Right ventricle myocardium superior (tissue), 1 donor: ENCODE results near the gene ARHGAP24. TPM values are rescaled to one million over a fixed set of nuclear protein-coding genes. Genes with fewer than 3 reads are reported as not detected.
"Not testable (repeated sequence)": the region's sequence is repeated elsewhere in the genome, so short reads cannot be mapped to it uniquely, and the experiment has no call there.

Experiments
- ATAC-seq: fragments of 200-7000 bp; cut with Tn5 transposase; one replicate; pipeline ENCODE4 v1.9.1; 2020; ENCODE audit warnings: mild to moderate bottlenecking; ENCODE audit not compliant: poor library complexity
- DNase-seq: peaks from one replicate; pipeline ENCODE4 v3.0.0-alpha.2; 2020
- intact Hi-C: fragments of 100-400 bp; cut with DNase I; formaldehyde crosslinking; loops from one replicate; pipeline ENCODE4 v1.11.2; 2022
- total RNA-seq: library from RNA; stranded (reverse); fragmentation: NEBNext Ultra II Directional; extraction: Animal tissue kit (Norgen Biotek cat#: 25700); gene quantifications from one replicate; pipeline ENCODE4 v1.2.1, GENCODE V29; 2021
- donor health status: DM: no; HTN: yes; CAD: no; lungs with severe emphysema.

Gene ARHGAP24
- total RNA-seq, 1 donor from 2014 or later = 11.1 TPM

GRCh38 chr4:85806334-85806733 lies 331.4 kb downstream of the ARHGAP24 start:
- no peak for ATAC-seq
- intact Hi-C loops = no loop called here
- no peak for DNase-seq

DNA sequence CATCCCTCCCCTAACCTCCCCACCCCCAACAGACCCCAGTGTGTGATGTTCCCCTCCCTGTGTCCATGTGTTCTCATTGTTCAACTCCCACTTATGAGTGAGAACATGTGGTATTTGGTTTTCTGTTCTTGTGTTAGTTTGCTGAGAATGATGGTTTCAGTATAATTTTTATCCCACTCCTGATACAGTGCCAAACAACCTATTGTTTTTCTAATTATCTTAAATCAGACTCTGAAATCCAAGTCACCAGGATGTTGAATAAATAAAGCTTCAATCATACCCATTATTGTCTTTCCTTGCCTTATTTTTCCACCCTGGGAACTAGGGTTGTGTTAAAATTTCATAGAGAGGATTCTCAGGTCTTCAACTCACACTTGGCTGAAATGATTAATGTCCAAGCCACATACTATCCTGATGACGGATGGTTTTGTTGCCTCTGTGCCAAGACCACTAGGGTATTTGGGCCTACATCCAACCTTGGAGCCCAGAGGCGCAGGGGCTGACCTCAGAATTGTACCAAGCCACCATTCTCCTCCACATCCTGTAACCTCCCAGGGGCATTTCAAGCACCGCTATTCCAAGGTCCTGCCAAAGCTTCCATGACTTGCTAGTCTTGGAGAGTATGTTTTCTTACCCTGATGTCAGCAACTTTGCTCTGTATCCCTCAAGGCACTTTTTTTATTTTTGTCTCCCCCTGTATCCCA lies 332.4 kb downstream of the ARHGAP24 start:
- ATAC-seq (peak; percentile 95), DNase-seq (peak; percentile 65)
- intact Hi-C loops = no loop called here

DNA sequence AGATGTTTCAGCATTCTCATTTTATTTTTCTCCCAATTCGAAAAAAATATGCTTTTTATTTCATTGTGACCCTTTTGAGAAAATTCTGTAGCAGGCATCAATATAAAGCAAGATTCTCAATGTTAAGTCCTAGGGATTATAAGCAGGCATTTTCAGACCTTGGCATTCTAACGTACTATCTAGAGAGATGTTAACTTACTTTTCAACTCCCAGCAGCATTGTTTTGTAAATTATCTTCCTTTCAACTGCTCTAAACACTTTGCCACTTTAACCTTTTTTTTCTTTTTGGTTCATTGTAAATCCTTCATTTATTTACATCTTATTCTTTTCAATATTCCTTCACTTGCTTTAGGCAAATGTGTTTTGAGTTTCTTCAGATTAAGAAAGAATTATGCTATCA lies 333.2 kb downstream of the ARHGAP24 start:
- intact Hi-C loops = no loop called here
- DNase-seq (no peak), ATAC-seq (no peak)

DNA sequence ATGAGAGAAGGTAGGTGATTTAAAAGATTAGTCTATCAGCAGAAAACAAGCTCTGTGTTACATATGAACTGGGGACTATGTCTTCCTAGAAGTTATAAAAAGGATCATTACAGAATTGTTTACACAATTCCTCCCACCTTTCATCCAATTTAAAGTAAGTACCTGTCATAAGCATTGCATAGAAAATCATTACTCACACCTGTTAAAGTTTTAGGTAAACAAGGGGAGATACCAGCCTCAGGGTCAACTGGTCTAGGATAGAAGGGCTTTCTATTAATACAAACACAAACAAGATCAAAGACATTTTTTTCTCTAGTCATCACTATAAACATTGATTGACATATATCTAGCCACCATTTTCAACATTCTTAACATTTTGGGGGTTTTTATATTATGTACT lies 333.9 kb downstream of the ARHGAP24 start:
- no peak for DNase-seq
- intact Hi-C loops = no loop called here
- ATAC-seq = no peak

DNA sequence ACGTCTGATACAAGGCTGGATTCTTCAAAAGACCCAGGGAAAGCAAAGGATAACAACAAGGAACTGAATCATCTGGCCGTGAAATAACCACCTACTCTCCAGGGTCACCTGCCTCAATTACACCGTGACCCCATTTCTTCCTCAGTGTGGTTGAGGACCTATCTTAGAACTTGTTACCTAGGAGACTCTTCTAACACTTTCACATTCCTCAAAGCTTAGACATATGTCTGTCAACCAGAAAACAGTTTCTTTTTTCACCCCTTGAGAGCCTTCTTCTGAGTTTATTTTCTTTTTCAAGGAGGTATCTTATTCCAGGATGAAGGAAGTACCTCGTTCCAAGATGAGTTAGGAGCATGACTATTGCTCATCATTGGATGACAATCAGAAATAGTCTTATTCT lies 337.8 kb downstream of the ARHGAP24 start:
- ATAC-seq (no peak), DNase-seq (no peak)
- intact Hi-C loops = no loop called here

DNA sequence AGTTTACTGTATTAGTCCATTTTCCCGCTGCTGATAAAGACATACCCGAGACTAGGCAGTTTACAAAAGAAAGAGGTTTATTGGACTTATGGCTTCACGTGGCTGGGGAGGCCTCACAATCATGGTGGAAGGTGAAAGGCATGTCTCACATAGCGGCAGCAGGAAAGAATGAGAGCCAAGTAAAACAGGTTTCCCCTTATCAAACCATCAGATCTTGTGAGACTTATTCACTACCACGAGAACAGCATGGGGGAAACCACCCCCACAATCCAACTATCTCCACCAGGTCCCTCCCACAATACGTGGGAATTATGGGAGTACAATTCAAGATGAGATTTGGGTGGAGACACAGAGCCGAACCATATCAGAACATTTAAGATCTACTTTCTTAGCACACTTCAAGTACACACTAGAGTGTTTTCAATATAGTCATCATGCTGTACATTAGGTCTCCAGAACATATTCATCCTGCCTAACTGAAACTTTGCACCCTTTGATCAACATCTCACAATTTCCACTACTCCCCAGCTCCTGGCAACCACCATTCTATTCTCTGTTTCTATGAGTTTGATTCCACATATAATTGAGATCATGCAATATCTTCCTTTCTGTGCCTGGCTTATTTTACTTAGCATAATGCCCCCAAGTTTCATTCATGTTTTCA lies 341.0 kb downstream of the ARHGAP24 start:
- ATAC-seq (no peak), DNase-seq (no peak)
- intact Hi-C loops = no loop called here

DNA sequence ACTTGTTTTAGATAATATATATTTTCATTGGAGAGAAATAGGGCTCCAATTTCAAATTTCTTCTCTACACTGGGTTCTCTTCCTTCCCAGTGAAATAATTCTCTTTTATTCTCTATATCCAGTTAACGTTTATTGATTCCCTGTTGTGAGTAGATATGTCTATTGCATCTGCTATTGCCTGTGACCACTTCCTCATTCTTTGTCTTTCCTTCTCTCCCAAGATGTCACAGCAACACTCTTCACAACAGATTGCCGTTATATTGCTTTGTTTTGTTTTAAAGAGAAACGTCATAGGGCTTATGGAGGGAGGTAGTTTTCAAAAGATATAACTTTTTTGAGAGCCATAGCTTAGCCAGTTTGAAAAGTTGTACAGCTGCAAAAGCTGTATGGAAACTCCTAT lies 343.8 kb downstream of the ARHGAP24 start:
- intact Hi-C loops = no loop called here
- ATAC-seq (no peak), DNase-seq (no peak)

DNA sequence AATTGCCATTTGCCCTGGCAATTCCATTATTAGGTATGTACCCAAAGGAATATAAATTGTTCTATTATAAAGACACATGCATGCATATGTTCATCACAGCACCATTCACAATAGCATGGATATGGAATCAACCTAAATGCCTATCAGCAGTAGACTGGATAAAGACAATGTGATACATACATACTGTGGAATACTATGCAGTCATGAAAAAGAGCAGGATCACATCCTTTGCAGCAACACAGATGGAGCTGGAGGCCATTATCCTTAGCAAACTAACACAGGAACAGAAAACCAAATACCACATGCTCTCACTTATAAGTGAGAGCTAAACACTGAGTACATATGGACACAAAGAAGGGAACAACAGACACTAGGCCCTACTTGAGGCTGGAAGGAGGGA lies 345.2 kb downstream of the ARHGAP24 start:
- ATAC-seq, DNase-seq, intact Hi-C loops: not testable (repeated sequence)

GRCh38 chr4:85821688-85822455 lies 346.9 kb downstream of the ARHGAP24 start:
- intact Hi-C loops = no loop called here
- DNase-seq (no peak), ATAC-seq (no peak)

GRCh38 chr4:85823295-85823694 lies 348.3 kb downstream of the ARHGAP24 start:
- ATAC-seq = peak; percentile 39
- intact Hi-C loops = no loop called here
- no peak for DNase-seq

- intact Hi-C loops = no loop called here
- ATAC-seq = no peak
- no peak for DNase-seq
These were observed 349.4 kb downstream of the ARHGAP24 start for GRCh38 chr4:85824166-85824945.

DNA sequence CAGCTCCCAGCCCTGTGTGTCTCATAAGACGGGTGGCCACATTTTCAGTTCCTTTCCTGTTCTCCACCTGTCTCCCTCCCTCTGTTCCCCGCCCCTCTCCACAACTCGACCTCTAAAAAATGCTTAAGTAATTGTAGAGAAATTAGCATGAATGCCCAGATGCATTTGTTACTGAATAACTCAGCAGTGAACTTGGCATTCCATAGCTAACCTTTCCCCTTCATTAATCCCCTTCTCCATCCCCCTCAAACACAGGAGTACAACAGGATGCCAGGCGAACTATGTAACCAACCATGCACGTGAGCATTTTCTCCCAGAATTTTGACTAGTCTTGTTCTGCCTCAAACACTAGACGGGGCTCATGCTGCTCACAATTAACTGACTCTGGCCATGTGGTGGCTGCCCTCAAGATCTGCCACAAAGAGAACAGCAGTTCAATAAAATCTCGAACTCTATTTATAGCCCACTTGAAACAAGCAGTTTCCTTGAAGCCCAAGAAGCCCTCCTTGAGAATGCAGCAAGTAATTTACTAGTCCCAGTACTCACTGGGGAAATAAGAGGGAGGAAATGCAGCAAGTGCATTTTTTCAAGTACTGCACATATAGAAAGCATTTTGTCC lies 351.2 kb downstream of the ARHGAP24 start:
- ATAC-seq (peak; percentile 48), DNase-seq (no peak)
- intact Hi-C loops = no loop called here

DNA sequence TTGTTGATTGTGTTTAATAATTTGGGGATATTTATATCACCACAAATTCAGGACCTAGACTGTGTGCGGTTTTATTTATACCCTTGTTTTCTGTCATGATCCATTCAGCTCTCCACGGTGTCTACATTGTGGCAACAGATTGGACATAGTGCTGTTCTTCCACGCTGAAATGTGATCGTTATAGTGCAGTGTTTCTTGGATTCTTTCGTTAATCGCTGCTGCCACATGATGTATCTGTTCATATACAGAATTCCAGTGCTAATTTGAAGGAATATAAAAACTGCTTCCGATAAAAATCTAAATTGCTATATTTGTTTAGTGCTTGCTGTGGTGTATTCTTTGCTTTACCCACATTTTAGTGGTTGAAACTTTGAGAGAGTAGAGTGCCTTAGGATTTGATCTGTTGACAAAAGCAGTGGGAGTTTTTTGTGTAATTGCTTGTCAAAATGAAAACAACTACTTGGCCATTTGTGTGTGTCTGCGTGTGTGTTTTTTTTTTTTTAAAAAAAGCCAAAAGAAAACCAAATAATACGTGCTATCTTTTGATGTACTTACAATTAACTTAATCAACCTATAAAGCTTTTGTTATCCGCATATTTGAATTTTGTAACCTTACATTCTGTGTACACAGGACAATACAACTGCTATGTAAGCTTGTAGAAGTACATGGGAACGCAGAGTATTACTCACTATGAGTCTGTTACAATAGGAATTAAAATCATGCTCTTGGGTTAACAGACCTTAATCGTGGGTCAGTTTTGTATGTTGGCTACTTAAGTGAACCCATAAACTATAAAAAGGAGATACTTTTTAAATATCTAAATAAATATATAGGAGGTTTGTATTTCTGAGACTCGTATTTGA lies 353.3 kb downstream of the ARHGAP24 start:
- ATAC-seq (peak; percentile 79), DNase-seq (no peak)
- intact Hi-C loops = no loop called here

- ATAC-seq = no peak
- DNase-seq = no peak
- intact Hi-C loops = no loop called here
These were observed 354.5 kb downstream of the ARHGAP24 start for GRCh38 chr4:85829276-85830051.

GRCh38 chr4:85831647-85832046 lies 356.7 kb downstream of the ARHGAP24 start:
- intact Hi-C loops = no loop called here
- ATAC-seq = no peak
- no peak for DNase-seq

DNA sequence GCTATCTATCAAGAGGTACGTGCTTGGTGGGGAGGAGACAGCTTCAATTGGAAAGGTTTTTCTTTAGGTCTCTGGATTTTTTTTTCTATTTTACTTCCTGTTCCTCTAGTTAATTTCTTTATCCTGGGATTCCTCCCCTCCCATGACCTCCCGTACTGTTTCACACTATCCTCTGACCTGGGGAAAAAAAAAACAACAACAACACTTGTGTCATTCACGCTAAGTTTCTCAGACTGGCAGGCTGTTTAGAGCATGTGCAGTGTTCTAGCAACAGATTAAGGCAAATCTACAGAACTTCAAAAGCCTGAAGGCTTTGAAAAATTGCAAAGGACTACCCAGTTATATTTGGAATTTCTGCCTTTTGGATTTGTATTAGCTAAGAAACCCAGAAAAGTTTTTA lies 358.4 kb downstream of the ARHGAP24 start:
- no peak for ATAC-seq
- intact Hi-C loops = no loop called here
- no peak for DNase-seq

- DNase-seq (no peak), ATAC-seq (no peak)
- intact Hi-C loops = no loop called here
These were observed 360.0 kb downstream of the ARHGAP24 start for GRCh38 chr4:85834934-85835333.
